Breast epithelium (tissue), 3 donors: Measurements from ENCODE around the gene GMPS.

Experiments
- CTCF ChIP-seq, 3 donors: fragments of 450-650 bp; IDR thresholded peaks; one replicate each; pipeline ENCODE4 v1.5.1; 2016 to 2017; ENCODE audit warnings: antibody characterized with exemption in 3 of 3, mild to moderate bottlenecking in 3 of 3, moderate library complexity in 3 of 3
- POLR2A ChIP-seq: fragments of 450-650 bp; IDR thresholded peaks from one replicate; pipeline ENCODE4 v1.6.1; 2016; ENCODE audit warnings: antibody characterized with exemption, mild to moderate bottlenecking, moderate library complexity
- POLR2AphosphoS5 ChIP-seq, 3 donors: sonication (generic); formaldehyde crosslinking; IDR thresholded peaks; one replicate each; pipeline ENCODE4 v1.6.1; 2017; ENCODE audit warnings: antibody characterized with exemption in 3 of 3

- TF ChIP-seq POLR2A (no peak), CTCF (IDR thresholded peaks at IDR 0.05) (no peak), POLR2AphosphoS5 (IDR thresholded peaks at IDR 0.05) (no peak)
Observed at GRCh38 chr3:155846119-155846518, 24.3 kb upstream of the GMPS start.
